Neural cell (in vitro differentiated cells): ENCODE results near the gene POLR2L. TPM values are rescaled to one million over a fixed set of nuclear protein-coding genes. Genes with fewer than 3 reads are reported as not detected.

Experiments
- H2AFZ ChIP-seq: fragments of 200-600, 300-800 bp; sonication (generic), shearing (Covaris generic); 2 replicates; pipeline ENCODE4 v1.6.0; 2014; ENCODE audit warnings: low read depth, mild to moderate bottlenecking, antibody characterized with exemption, low read length, moderate library complexity
- H3F3A ChIP-seq: fragments of 200-600 bp; shearing (Covaris generic); 2 replicates; pipeline ENCODE4 v1.6.1; 2016; ENCODE audit warnings: mild to moderate bottlenecking, moderate library complexity, mixed read lengths, antibody characterized with exemption, low read length; ENCODE audit not compliant: insufficient read depth, poor library complexity, severe bottlenecking
- H3K27ac ChIP-seq: fragments of 200-600, 300-800 bp; sonication (generic), shearing (Covaris generic); 2 replicates; pipeline ENCODE4 v1.5.1; 2014; ENCODE audit warnings: mild to moderate bottlenecking, low read length, moderate library complexity
- H3K27me3 ChIP-seq: fragments of 300-800, 200-600 bp; sonication (generic), shearing (Covaris generic); 2 replicates; pipeline ENCODE4 v1.6.0; 2014; ENCODE audit warnings: mild to moderate bottlenecking, low read depth, low read length, moderate library complexity; ENCODE audit not compliant: insufficient read depth
- H3K36me3 ChIP-seq: fragments of 300-800, 200-600 bp; sonication (generic), shearing (Covaris generic); 2 replicates; pipeline ENCODE4 v1.5.1; 2014; ENCODE audit warnings: mild to moderate bottlenecking, antibody characterized with exemption, low read length, moderate library complexity; ENCODE audit not compliant: insufficient read depth
- H3K4me2 ChIP-seq: fragments of 300-800, 200-600 bp; sonication (generic), shearing (Covaris generic); 2 replicates; pipeline ENCODE4 v1.6.0; 2014; ENCODE audit warnings: mild to moderate bottlenecking, low read length
- H3K4me3 ChIP-seq: fragments of 300-800, 200-600 bp; sonication (generic), shearing (Covaris generic); 2 replicates; pipeline ENCODE4 v1.5.1; 2014; ENCODE audit warnings: mild to moderate bottlenecking, low read length, moderate library complexity
- H3K79me2 ChIP-seq: fragments of 200-600 bp; shearing (Covaris generic); replicated peaks from 2 replicates; pipeline ENCODE4 v1.6.0; 2014; ENCODE audit warnings: mild to moderate bottlenecking, low read length, moderate library complexity; ENCODE audit not compliant: insufficient read depth
- H3K9ac ChIP-seq: fragments of 300-800, 200-600 bp; sonication (generic), shearing (Covaris generic); 2 replicates; pipeline ENCODE4 v1.6.1; 2016; ENCODE audit warnings: mild to moderate bottlenecking, low read length, mixed read lengths
- H3K9me2 ChIP-seq: fragments of 200-600 bp; shearing (Covaris generic); 2 replicates; pipeline ENCODE4 v1.6.1; 2016; ENCODE audit warnings: mild to moderate bottlenecking, low read length, mixed read lengths; ENCODE audit not compliant: insufficient read depth
- H3K9me3 ChIP-seq: fragments of 200-600, 300-800 bp; sonication (generic), shearing (Covaris generic); 2 replicates; pipeline ENCODE4 v1.6.1; 2016; ENCODE audit warnings: mild to moderate bottlenecking, mixed run types, low read length, moderate library complexity, mixed read lengths
- H4K20me1 ChIP-seq: fragments of 200-600 bp; shearing (Covaris generic); 2 replicates; pipeline ENCODE4 v1.6.1; 2016; ENCODE audit warnings: mild to moderate bottlenecking, mixed run types; ENCODE audit not compliant: insufficient read depth
- EP300 ChIP-seq: fragments of 450-650 bp; conservative IDR thresholded peaks from 2 replicates; pipeline ENCODE4 v1.6.1; 2014; ENCODE audit warnings: antibody characterized with exemption, mild to moderate bottlenecking, moderate library complexity; ENCODE audit not compliant: poor library complexity, severe bottlenecking
- EZH2 ChIP-seq: fragments of 200-600, 300-800 bp; shearing (Covaris generic), sonication (generic); IDR thresholded peaks from 2 replicates; pipeline ENCODE4 v1.6.1; 2014; ENCODE audit warnings: antibody characterized with exemption, low read length, borderline replicate concordance, mild to moderate bottlenecking; ENCODE audit not compliant: insufficient read depth, poor library complexity, severe bottlenecking
- MXI1 ChIP-seq: fragments of 450-650 bp; conservative IDR thresholded peaks from 2 replicates; pipeline ENCODE4 v1.6.1; 2014; ENCODE audit warnings: antibody characterized with exemption, mild to moderate bottlenecking; ENCODE audit not compliant: poor library complexity, severe bottlenecking
- POLR2AphosphoS5 ChIP-seq: IDR thresholded peaks from 2 replicates; pipeline ENCODE4 v1.6.1; 2012
- RAD21 ChIP-seq: fragments of 450-650 bp; conservative IDR thresholded peaks from 2 replicates; pipeline ENCODE4 v1.6.1; 2014; ENCODE audit warnings: antibody characterized with exemption, mild to moderate bottlenecking, moderate library complexity
- SMC3 ChIP-seq: fragments of 450-650 bp; conservative IDR thresholded peaks from 2 replicates; pipeline ENCODE4 v1.6.1; 2014; ENCODE audit warnings: antibody characterized with exemption, mild to moderate bottlenecking, moderate library complexity; ENCODE audit not compliant: poor library complexity
- TAF1 ChIP-seq: IDR thresholded peaks from 2 replicates; pipeline ENCODE4 v1.6.1; 2012; ENCODE audit warnings: low read depth
- polyA plus RNA-seq: library from polyadenylated mRNA; depleted of rRNA; stranded (reverse); fragments of >200 nt; gene quantifications from 2 replicates; pipeline ENCODE4 v1.2.3, GENCODE V29; 2014
- TF ChIP-seq, protein P1 (sequence below): IDR thresholded peaks from 2 replicates; pipeline ENCODE4 v1.6.1; 2012; ENCODE audit warnings: borderline replicate concordance
- TF ChIP-seq, protein P2 (sequence below): fragments of 450-650 bp; IDR thresholded peaks from 2 replicates; pipeline ENCODE4 v1.5.1; 2014; ENCODE audit warnings: antibody characterized with exemption, mild to moderate bottlenecking, moderate library complexity; ENCODE audit not compliant: poor library complexity, severe bottlenecking

The POLR2L gene
- polyA plus RNA-seq, 1 donor from 2014 or later, result 62.3 TPM

DNA sequence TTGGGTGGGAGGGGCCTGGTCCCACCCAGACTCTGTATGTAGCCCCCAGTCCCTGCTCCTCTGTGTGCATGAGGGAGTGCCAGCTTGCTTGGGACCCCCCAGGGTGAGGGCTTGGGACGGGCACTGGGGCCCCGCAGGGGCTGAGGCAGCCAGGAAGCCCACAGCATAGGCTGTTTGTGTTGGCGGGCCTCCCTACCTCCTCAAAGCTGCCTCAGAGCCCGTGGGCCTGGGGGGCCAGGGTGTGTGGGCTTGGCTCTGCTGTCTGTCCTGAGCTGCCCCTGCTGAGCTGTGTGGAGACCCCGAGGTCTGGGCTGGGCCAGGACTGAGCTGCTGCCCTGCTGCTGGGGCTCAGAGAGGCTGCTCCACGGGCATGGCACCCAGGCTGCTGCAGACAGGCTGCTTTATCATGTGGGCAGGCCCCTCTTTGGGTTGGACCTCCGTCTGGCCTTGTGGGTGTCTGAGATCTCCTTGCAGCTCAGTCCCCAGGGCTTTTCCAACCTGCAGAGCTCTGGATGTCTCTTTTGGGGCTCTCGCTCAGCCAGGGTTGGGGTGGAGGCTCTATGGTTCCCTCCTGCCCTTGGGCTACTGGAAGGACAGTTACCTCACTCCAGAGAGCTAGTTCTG lies 3.7 kb upstream of the POLR2L start:
- Histone ChIP-seq H3K9me2 (no peaks in the 10 kb centered on the region), H3K27me3 (peaks cover 9% of the 10 kb centered on the region), H3K9ac (no peak overlapping the region), H3K79me2 (peaks cover 12% of the 10 kb centered on the region), H3F3A (no peaks in the 10 kb centered on the region), H3K4me2 (no peak overlapping the region), H3K4me3 (no peak overlapping the region), H3K36me3 (no peaks in the 10 kb centered on the region), H3K9me3 (no peaks in the 10 kb centered on the region), H3K27ac (no peak overlapping the region), H4K20me1 (no peaks in the 10 kb centered on the region), H2AFZ (no peak overlapping the region)
- TF ChIP-seq, protein P1, sequence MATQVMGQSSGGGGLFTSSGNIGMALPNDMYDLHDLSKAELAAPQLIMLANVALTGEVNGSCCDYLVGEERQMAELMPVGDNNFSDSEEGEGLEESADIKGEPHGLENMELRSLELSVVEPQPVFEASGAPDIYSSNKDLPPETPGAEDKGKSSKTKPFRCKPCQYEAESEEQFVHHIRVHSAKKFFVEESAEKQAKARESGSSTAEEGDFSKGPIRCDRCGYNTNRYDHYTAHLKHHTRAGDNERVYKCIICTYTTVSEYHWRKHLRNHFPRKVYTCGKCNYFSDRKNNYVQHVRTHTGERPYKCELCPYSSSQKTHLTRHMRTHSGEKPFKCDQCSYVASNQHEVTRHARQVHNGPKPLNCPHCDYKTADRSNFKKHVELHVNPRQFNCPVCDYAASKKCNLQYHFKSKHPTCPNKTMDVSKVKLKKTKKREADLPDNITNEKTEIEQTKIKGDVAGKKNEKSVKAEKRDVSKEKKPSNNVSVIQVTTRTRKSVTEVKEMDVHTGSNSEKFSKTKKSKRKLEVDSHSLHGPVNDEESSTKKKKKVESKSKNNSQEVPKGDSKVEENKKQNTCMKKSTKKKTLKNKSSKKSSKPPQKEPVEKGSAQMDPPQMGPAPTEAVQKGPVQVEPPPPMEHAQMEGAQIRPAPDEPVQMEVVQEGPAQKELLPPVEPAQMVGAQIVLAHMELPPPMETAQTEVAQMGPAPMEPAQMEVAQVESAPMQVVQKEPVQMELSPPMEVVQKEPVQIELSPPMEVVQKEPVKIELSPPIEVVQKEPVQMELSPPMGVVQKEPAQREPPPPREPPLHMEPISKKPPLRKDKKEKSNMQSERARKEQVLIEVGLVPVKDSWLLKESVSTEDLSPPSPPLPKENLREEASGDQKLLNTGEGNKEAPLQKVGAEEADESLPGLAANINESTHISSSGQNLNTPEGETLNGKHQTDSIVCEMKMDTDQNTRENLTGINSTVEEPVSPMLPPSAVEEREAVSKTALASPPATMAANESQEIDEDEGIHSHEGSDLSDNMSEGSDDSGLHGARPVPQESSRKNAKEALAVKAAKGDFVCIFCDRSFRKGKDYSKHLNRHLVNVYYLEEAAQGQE, result no peak
- TF ChIP-seq, protein P2, sequence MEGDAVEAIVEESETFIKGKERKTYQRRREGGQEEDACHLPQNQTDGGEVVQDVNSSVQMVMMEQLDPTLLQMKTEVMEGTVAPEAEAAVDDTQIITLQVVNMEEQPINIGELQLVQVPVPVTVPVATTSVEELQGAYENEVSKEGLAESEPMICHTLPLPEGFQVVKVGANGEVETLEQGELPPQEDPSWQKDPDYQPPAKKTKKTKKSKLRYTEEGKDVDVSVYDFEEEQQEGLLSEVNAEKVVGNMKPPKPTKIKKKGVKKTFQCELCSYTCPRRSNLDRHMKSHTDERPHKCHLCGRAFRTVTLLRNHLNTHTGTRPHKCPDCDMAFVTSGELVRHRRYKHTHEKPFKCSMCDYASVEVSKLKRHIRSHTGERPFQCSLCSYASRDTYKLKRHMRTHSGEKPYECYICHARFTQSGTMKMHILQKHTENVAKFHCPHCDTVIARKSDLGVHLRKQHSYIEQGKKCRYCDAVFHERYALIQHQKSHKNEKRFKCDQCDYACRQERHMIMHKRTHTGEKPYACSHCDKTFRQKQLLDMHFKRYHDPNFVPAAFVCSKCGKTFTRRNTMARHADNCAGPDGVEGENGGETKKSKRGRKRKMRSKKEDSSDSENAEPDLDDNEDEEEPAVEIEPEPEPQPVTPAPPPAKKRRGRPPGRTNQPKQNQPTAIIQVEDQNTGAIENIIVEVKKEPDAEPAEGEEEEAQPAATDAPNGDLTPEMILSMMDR, result no peak
- TF ChIP-seq EP300 (no peak), TAF1 (no peak), SMC3 (no peak), RAD21 (no peak), MXI1 (no peak), POLR2AphosphoS5 (no peak), EZH2 (no peak)

DNA sequence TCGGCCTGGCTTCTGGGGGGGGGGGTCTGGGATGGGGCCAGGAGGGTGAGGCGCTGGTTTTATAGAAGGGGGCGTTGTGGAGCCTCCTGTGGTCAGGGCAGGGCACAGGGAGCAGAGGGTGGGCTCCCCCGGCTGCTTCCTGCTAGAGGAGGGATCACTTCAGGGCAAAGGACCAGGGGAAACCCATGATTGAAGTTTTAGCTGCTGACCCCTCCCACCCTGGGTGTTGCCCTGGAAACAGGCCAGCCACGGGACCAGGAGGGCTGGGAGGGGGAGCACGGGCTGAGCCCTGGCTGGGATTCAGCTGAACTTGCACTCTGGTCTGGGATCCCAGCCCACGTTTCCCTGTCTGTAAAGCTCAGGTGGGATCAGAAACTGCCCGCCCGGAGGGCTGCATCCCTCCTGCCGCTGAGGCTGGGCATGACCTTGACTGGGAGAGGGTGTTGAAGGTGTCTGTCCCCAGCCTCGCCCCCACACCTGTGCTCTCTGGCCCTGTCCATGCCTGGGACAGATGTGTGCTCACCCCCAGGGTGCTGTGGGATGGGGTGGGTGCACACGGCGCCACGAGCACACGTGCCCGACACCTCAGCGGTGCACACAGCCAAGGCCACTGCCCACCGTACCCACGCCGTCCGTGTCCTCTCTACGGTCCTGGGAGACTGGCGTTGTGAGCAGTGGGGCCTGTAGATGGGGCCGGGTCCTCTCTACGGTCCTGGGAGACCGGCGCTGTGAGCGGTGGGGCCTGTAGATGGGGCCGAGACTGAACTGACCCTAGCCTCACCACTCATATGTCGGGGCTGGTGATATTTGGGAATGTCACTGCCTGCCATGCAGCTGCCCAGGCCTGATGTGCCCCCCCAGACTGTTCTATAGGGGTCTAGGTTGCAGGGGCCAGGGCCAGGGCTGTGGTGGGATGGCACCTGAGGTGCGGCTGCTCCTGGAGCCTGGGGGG lies 2.6 kb upstream of the POLR2L start:
- Histone ChIP-seq H3K36me3 (no peaks in the 10 kb centered on the region), H3K27ac (no peak overlapping the region), H3K4me3 (no peak overlapping the region), H4K20me1 (no peaks in the 10 kb centered on the region), H3K9ac (no peak overlapping the region), H3K79me2 (peaks cover 12% of the 10 kb centered on the region), H3K27me3 (peaks cover 4% of the 10 kb centered on the region), H3K9me3 (no peaks in the 10 kb centered on the region), H3F3A (no peaks in the 10 kb centered on the region), H3K9me2 (no peaks in the 10 kb centered on the region), H3K4me2 (no peak overlapping the region), H2AFZ (no peak overlapping the region)
- TF ChIP-seq, protein P2, result no peak
- no peak for TF ChIP-seq POLR2AphosphoS5
- no peak for TF ChIP-seq TAF1
- TF ChIP-seq, protein P1, result no peak
- TF ChIP-seq EP300, result no peak
- TF ChIP-seq SMC3, result no peak
- no peak for TF ChIP-seq RAD21
- TF ChIP-seq MXI1, result no peak
- TF ChIP-seq EZH2, result no peak
